ENCODE data around the gene TAS1R1. TPM values are rescaled to one million over a fixed set of nuclear protein-coding genes. Genes with fewer than 3 reads are reported as not detected.
A peak's percentile ranks its signal among the peaks of the same experiment; 100 is the strongest.

TAS1R1 gene
- total and polyA plus RNA-seq, 2 experiments from 2014 or later: 0.19 TPM; not detected in 1

GRCh38 chr1:6584126-6585080, 29.3 kb downstream of the TAS1R1 start:
- no peak overlapping the region for H3K4me2 ChIP-seq
- H4K20me1 ChIP-seq (replicated peaks; ENCODE audit: insufficient read depth): peaks cover 5% of the 10 kb centered on the region; the same call in 1 of the 2 replicates
- no peaks in the 10 kb centered on the region for H3K9me2 ChIP-seq (ENCODE audit: insufficient read depth)
- ATAC-seq: no peak
- no peaks in the 10 kb centered on the region for H3K36me3 ChIP-seq (ENCODE audit: insufficient read depth)
- peaks cover 8% of the 10 kb centered on the region; the same call in 1 of the 2 replicates for H3K4me1 ChIP-seq (ENCODE audit: insufficient read depth)
- DNase-seq (ENCODE audit: low spot score): peak; percentile 69
- peaks cover 13% of the 10 kb centered on the region for H3K4me1 Mint-ChIP-seq
- peak in 1 of 2 experiments; percentile 20; a peak in 1 of 4 replicates for TF ChIP-seq CTCF (conservative IDR thresholded peaks at IDR 0.05; ENCODE audit: low read depth in 2 of 2)
- no peak for TF ChIP-seq EZH2phosphoT487 (IDR thresholded peaks at IDR 0.05; ENCODE audit: unreplicated experiment)
- no peak overlapping the region for H2AFZ ChIP-seq
- peaks cover 10% of the 10 kb centered on the region; the same call in 2 of the 3 replicates for H3K36me3 Mint-ChIP-seq (ENCODE audit: low read depth)
- no peak overlapping the region for H3K4me3 ChIP-seq
- H3K27ac ChIP-seq (ENCODE audit: low read depth): no peak overlapping the region
- H3K27me3 Mint-ChIP-seq (ENCODE audit: insufficient read depth, low read depth, poor library complexity): peaks cover 14% of the 10 kb centered on the region
- H3K27me3 ChIP-seq (ENCODE audit: insufficient read depth): no peaks in the 10 kb centered on the region
- peaks cover 3% of the 10 kb centered on the region; the same call in 1 of the 2 replicates for H3F3A ChIP-seq (replicated peaks; ENCODE audit: low read depth)
- peak overlapping the region; percentile 41; the same call in 1 of the 2 replicates for H3K27ac Mint-ChIP-seq
- H3K79me2 ChIP-seq (replicated peaks; ENCODE audit: insufficient read depth): peaks cover 16% of the 10 kb centered on the region
- no peaks in the 10 kb centered on the region for H3K9me3 Mint-ChIP-seq
- H3K4me3 Mint-ChIP-seq: no peak overlapping the region; the same call in 2 of the 3 replicates

- ATAC-seq (peak; percentile 9; the same call in 2 of the 3 replicates), DNase-seq (ENCODE audit: low spot score) (no peak)
- H3K9me2 ChIP-seq (ENCODE audit: insufficient read depth): no peaks in the 10 kb centered on the region
- no peak overlapping the region for H2AFZ ChIP-seq
- H3K27me3 ChIP-seq (ENCODE audit: insufficient read depth): no peaks in the 10 kb centered on the region
- no peak for TF ChIP-seq ZNF114 (CRISPR knock-in tag; IDR thresholded peaks at IDR 0.05)
- no peak for TF ChIP-seq CTCF (conservative IDR thresholded peaks at IDR 0.05; ENCODE audit: low read depth in 2 of 2)
- no peak for TF ChIP-seq ZNF331 (CRISPR knock-in tag; IDR thresholded peaks at IDR 0.05; ENCODE audit: low read depth)
- peaks cover 10% of the 10 kb centered on the region; the same call in 1 of the 2 replicates for H3F3A ChIP-seq (replicated peaks; ENCODE audit: low read depth)
- Mint-ChIP-seq H3K27ac (peak overlapping the region; percentile 5), H3K4me1 (peaks cover 11% of the 10 kb centered on the region), H3K9me3 (no peaks in the 10 kb centered on the region), H3K36me3 (ENCODE audit: low read depth) (peaks cover 15% of the 10 kb centered on the region), H3K27me3 (ENCODE audit: insufficient read depth, low read depth, poor library complexity) (peaks cover 19% of the 10 kb centered on the region), H3K4me3 (no peak overlapping the region; the same call in 2 of the 3 replicates)
- no peak overlapping the region for H3K27ac ChIP-seq (ENCODE audit: low read depth)
- H3K79me2 ChIP-seq (replicated peaks; ENCODE audit: insufficient read depth): peaks cover 16% of the 10 kb centered on the region
- H3K4me1 ChIP-seq (ENCODE audit: insufficient read depth): 0 out of 2 replicates have a peak, but pooled peaks cover 7% of the 10 kb centered on the region
- H3K4me2 ChIP-seq: no peak overlapping the region
- H4K20me1 ChIP-seq (replicated peaks; ENCODE audit: insufficient read depth): peaks cover 5% of the 10 kb centered on the region; the same call in 1 of the 2 replicates
- no peaks in the 10 kb centered on the region for H3K36me3 ChIP-seq (ENCODE audit: insufficient read depth)
- H3K4me3 ChIP-seq: no peak overlapping the region
Measured at GRCh38 chr1:6585081-6585722, 30.1 kb downstream of the TAS1R1 start.
